Colonic mucosa (tissue), 4 donors: ENCODE measurements around the gene ANO10. TPM values are rescaled to one million over a fixed set of nuclear protein-coding genes. Genes with fewer than 3 reads are reported as not detected.
"Not testable (repeated sequence)": the region's sequence is repeated elsewhere in the genome, so short reads cannot be mapped to it uniquely, and the experiment has no call there.

ENCODE experiments used
- DNase-seq: peaks from one replicate; pipeline ENCODE4 v3.0.0-alpha.2; 2020
- H3K27ac ChIP-seq: fragments of 200-600 bp; one replicate; pipeline ENCODE4 v1.8.0; 2021
- H3K27me3 ChIP-seq: fragments of 200-600 bp; one replicate; pipeline ENCODE4 v1.8.0; 2021
- H3K36me3 ChIP-seq: fragments of 200-600 bp; one replicate; pipeline ENCODE4 v1.8.0; 2021
- H3K4me1 ChIP-seq: fragments of 200-600 bp; one replicate; pipeline ENCODE4 v1.8.0; 2021; ENCODE audit warnings: mild to moderate bottlenecking
- H3K4me3 ChIP-seq: fragments of 200-600 bp; one replicate; pipeline ENCODE4 v1.8.0; 2021
- H3K9ac ChIP-seq, 2 donors: one replicate each; pipeline ENCODE4 v1.7.0; 2013; ENCODE audit warnings: control low read depth in 2 of 2, low read depth in 2 of 2, low read length in 2 of 2
- H3K9me3 ChIP-seq: fragments of 200-600 bp; one replicate; pipeline ENCODE4 v1.8.0; 2021
- intact Hi-C: fragments of 100-400 bp; cut with DNase I; formaldehyde crosslinking; loops from one replicate; pipeline ENCODE4 v1.14.1; 2022
- total RNA-seq, 2 donors: library from RNA; stranded (reverse); fragmentation: NEBNext Ultra II Directional in 1 of 2; extraction: Animal tissue kit (Norgen Biotek cat#: 25700) in 1 of 2; gene quantifications; one replicate each; pipeline ENCODE4 v1.2.1, GENCODE V29; 2021
- TF ChIP-seq, protein P1 (sequence below): fragments of 200-600 bp; IDR thresholded peaks from one replicate; pipeline ENCODE4 v1.8.0; 2022; ENCODE audit warnings: antibody characterized with exemption, mild to moderate bottlenecking
- donor health status: healthy.
- donor health status: DM: no; HTN: no; CAD: no.
- donor health status: DM: no; HTN: no; CAD: no.

Gene ANO10
- total RNA-seq, 2 donors from 2014 or later, result 53.9 to 69.0 TPM

DNA sequence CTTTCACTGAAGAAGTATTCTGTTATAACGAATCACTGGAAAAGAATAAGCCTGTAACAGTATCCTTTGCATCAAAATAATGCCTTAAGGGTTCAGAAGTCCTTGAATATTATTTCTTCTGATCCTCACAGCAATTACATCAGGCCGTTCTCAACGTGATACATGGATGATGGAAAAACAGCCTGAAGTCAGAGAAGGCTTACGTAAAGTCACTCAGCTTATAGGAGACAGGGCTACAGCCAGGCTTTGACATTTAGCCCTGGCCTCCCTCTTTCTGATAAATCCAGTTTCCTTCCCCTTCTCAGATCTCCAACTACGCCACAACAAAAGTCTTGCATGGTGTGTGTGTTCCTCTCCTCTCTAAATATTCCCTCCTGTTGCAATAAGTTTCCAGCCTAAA, 131.9 kb downstream of the ANO10 start:
- DNase-seq, result no peak
- H3K9me3 ChIP-seq, result no peaks in the 10 kb centered on the region
- no peaks in the 10 kb centered on the region for H3K27me3 ChIP-seq
- H3K9ac ChIP-seq, result no peak overlapping the region
- no peak overlapping the region for H3K4me3 ChIP-seq
- H3K27ac ChIP-seq, result no peak overlapping the region
- TF ChIP-seq, protein P1, sequence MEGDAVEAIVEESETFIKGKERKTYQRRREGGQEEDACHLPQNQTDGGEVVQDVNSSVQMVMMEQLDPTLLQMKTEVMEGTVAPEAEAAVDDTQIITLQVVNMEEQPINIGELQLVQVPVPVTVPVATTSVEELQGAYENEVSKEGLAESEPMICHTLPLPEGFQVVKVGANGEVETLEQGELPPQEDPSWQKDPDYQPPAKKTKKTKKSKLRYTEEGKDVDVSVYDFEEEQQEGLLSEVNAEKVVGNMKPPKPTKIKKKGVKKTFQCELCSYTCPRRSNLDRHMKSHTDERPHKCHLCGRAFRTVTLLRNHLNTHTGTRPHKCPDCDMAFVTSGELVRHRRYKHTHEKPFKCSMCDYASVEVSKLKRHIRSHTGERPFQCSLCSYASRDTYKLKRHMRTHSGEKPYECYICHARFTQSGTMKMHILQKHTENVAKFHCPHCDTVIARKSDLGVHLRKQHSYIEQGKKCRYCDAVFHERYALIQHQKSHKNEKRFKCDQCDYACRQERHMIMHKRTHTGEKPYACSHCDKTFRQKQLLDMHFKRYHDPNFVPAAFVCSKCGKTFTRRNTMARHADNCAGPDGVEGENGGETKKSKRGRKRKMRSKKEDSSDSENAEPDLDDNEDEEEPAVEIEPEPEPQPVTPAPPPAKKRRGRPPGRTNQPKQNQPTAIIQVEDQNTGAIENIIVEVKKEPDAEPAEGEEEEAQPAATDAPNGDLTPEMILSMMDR, result no peak
- intact Hi-C loops, result no loop called here
- no peaks in the 10 kb centered on the region for H3K36me3 ChIP-seq
- H3K4me1 ChIP-seq, result no peaks in the 10 kb centered on the region

DNA sequence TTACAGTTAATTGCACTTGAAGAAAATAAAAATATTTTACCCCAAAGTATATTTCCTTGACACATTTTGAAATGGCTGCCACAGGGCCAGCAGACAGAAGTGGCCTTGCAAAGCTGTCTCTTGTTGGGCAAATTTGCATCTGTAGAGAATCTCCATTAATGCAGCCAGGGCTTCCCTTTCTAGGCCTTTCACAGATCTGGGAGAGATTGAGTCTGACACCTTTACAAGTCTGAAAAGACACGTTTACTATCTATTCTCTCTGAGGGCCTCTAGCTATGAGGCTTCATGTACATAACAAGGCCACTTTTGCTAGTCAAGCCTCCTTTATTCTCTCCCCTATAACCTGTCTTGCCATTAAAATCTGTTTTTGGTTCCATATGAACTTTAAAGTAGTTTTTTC, 135.9 kb downstream of the ANO10 start:
- Histone ChIP-seq H3K4me1 (no peaks in the 10 kb centered on the region), H3K27me3 (no peaks in the 10 kb centered on the region), H3K9me3 (no peaks in the 10 kb centered on the region), H3K27ac (no peak overlapping the region), H3K36me3 (no peaks in the 10 kb centered on the region), H3K9ac (no peak overlapping the region), H3K4me3 (no peak overlapping the region)
- intact Hi-C loops, result no loop called here
- no peak for DNase-seq
- TF ChIP-seq, protein P1, result no peak

DNA sequence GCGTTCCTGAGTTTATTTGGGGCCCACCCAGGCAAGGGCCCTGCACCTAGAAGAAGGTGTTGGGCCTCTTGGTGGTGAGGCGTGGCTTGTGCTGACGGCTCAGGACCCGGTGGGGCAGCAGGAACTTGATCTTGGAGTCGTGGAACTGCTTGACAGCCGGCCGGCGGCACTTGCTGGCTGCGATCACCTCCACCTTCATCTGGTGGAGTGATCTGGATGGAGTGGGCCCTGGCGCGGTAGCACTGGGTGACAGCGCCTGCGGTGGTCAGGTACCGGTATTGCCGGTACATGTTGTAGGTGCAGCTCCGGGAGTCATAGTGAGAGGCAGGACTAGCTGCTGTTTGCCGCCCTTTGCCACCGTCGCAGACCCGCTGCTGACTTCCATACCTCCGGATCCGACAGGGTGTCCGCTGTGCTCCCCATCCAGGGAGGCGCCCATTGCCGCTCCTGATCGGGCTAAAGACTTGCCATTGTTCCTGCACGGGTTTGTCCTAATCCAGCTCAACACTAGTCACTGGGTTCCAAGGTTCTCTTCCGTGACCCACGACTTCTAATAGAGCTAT, 136.8 kb downstream of the ANO10 start:
- H3K4me3 ChIP-seq, result no peak overlapping the region
- H3K27me3 ChIP-seq, result no peaks in the 10 kb centered on the region
- no peaks in the 10 kb centered on the region for H3K4me1 ChIP-seq
- intact Hi-C loops, result no loop called here
- no peaks in the 10 kb centered on the region for H3K9me3 ChIP-seq
- TF ChIP-seq, protein P1, result no peak
- H3K36me3 ChIP-seq, result no peaks in the 10 kb centered on the region
- H3K27ac ChIP-seq, result no peak overlapping the region
- DNase-seq, result no peak
- H3K9ac ChIP-seq, result no peak overlapping the region

DNA sequence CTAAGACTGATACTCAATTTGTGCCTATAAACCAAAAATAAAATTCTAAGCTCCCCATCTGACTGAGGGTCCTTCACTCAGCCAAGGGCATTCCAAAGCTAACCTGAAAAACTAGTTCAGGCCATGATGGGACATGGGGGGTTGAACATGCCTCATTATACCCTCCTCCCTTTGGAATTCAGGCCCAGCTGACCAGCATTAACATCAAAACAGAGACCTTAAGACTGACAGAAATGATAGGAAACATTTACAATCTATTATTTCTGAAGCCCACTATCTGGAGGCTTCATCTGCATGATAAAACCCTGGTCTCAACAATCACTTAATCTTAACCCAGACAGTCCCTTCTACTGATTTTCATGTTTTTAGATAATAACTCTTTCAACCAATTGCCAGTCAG, 140.4 kb downstream of the ANO10 start:
- no peaks in the 10 kb centered on the region for H3K27me3 ChIP-seq
- DNase-seq, result no peak
- H3K4me3 ChIP-seq, result no peak overlapping the region
- TF ChIP-seq, protein P1, result no peak
- H3K9me3 ChIP-seq, result no peaks in the 10 kb centered on the region
- no peaks in the 10 kb centered on the region for H3K4me1 ChIP-seq
- intact Hi-C loops, result no loop called here
- no peak overlapping the region for H3K27ac ChIP-seq
- no peaks in the 10 kb centered on the region for H3K36me3 ChIP-seq
- H3K9ac ChIP-seq, result no peak overlapping the region

DNA sequence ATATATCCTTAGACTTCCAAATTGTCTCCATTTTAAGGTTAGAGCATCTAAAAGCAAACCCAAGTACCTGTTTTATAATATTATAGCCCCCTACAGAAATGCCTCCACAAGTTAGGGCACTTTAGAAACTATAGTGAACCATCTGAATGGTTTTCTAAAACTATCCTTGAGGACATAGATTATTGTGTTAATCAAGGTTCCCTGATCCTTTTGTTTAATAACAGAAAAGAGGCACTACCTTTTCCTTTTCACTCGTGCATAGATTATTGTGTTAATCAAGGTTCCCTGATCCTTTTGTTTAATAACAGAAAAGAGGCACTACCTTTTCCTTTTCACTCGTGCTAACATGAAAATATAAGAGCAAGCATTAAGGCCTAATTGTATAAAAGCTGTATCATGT, 143.0 kb downstream of the ANO10 start:
- intact Hi-C loops, H3K4me1 ChIP-seq, H3K4me3 ChIP-seq, H3K27ac ChIP-seq, H3K9me3 ChIP-seq, DNase-seq, H3K27me3 ChIP-seq, H3K9ac ChIP-seq, H3K36me3 ChIP-seq: not testable (repeated sequence)

DNA sequence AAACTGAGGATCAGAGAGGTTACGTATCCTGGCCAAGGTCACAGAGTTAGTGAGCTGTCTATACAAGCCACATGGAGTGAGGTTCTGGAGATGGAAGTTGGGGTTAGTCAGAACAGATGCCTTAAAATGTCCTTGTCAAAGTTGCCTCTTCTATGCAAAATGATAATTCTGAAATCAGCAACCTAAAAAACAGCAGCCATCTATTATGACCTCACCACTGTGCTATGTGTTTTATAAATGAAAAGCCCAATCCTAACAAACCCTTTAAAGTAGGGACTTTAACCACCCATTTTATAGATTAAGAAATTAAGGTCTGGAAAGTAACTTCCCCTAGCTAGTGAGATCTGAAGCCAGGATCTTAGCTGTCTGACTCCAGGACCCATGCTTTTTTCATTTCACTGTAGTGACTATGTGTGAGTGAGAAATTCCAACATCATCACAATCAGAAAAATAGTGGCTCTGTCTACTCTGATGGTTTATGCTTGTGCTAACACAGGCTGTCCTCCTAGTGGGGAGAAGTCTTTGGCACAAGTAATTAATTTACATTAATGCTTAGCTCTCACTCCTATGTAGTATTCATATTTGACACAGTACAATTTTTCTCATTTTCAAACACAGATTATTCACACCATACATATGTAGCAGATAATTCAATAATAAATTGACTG, 143.6 kb downstream of the ANO10 start:
- Histone ChIP-seq H3K27me3 (no peaks in the 10 kb centered on the region), H3K4me1 (no peaks in the 10 kb centered on the region), H3K36me3 (no peaks in the 10 kb centered on the region), H3K4me3 (no peak overlapping the region), H3K9me3 (no peaks in the 10 kb centered on the region), H3K27ac (peak overlapping the region; percentile 6), H3K9ac (no peak overlapping the region)
- TF ChIP-seq, protein P1, result no peak
- no peak for DNase-seq
- intact Hi-C loops, result no loop called here
